Breast epithelium (tissue), 3 donors: Measurements from ENCODE around the gene UBE3B.

Experiments used
- POLR2A ChIP-seq: fragments of 450-650 bp; IDR thresholded peaks from one replicate; pipeline ENCODE4 v1.6.1; 2016; ENCODE audit warnings: antibody characterized with exemption, mild to moderate bottlenecking, moderate library complexity
- POLR2AphosphoS5 ChIP-seq, 3 donors: sonication (generic); formaldehyde crosslinking; IDR thresholded peaks; one replicate each; pipeline ENCODE4 v1.6.1; 2017; ENCODE audit warnings: antibody characterized with exemption in 3 of 3
- TF ChIP-seq, protein P1 (sequence below), 3 donors: fragments of 450-650 bp; IDR thresholded peaks; one replicate each; pipeline ENCODE4 v1.5.1; 2016 to 2017; ENCODE audit warnings: antibody characterized with exemption in 3 of 3, mild to moderate bottlenecking in 3 of 3, moderate library complexity in 3 of 3

DNA sequence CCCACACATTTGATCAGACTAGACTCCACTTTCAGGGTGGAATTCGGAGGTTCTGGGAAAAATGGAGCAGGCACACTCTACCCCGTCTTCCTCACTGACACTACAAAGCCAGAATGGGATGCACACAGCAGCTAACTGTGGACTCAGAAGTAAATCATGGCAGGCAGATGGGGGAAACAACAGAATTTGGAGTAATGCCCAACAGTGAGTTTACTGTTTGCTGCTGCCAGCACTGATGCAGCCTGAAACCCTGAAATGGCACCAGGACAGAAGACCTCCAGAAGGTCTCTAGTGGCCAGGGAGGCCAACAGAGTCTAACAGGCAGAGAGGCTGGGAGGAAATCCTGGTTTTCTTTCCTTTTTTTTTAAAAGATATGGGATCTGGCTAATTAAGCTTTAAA lies 24.9 kb upstream of the UBE3B start:
- TF ChIP-seq, protein P1, sequence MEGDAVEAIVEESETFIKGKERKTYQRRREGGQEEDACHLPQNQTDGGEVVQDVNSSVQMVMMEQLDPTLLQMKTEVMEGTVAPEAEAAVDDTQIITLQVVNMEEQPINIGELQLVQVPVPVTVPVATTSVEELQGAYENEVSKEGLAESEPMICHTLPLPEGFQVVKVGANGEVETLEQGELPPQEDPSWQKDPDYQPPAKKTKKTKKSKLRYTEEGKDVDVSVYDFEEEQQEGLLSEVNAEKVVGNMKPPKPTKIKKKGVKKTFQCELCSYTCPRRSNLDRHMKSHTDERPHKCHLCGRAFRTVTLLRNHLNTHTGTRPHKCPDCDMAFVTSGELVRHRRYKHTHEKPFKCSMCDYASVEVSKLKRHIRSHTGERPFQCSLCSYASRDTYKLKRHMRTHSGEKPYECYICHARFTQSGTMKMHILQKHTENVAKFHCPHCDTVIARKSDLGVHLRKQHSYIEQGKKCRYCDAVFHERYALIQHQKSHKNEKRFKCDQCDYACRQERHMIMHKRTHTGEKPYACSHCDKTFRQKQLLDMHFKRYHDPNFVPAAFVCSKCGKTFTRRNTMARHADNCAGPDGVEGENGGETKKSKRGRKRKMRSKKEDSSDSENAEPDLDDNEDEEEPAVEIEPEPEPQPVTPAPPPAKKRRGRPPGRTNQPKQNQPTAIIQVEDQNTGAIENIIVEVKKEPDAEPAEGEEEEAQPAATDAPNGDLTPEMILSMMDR (IDR thresholded peaks at IDR 0.05): no peak
- no peak for TF ChIP-seq POLR2AphosphoS5 (IDR thresholded peaks at IDR 0.05)
- TF ChIP-seq POLR2A: no peak
